ENCODE results near the gene KAT2B. TPM values are rescaled to one million over a fixed set of nuclear protein-coding genes. Genes with fewer than 3 reads are reported as not detected.

KAT2B gene
- total RNA-seq, result 3.9 and 9.7 TPM in 2 replicates

DNA sequence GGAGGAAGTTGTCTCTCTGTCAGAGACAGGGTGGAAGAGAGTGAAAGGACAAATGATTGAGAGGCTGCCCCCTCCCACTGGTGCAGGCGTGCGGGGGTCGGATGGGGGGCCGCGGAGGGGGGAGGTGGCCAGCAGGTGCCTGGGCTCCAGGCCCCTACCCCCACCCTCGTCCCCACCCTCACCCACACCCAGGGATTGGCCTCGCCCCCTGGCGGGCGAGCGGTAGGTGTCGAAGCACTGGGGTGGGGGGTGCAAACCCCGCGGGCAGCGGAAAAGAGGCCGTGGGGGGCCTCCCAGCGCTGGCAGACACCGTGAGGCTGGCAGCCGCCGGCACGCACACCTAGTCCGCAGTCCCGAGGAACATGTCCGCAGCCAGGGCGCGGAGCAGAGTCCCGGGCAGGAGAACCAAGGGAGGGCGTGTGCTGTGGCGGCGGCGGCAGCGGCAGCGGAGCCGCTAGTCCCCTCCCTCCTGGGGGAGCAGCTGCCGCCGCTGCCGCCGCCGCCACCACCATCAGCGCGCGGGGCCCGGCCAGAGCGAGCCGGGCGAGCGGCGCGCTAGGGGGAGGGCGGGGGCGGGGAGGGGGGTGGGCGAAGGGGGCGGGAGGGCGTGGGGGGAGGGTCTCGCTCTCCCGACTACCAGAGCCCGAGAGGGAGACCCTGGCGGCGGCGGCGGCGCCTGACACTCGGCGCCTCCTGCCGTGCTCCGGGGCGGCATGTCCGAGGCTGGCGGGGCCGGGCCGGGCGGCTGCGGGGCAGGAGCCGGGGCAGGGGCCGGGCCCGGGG, at the start of gene KAT2B:
KAT2B (plus strand) TSS at position 682 of the 783 bp plus-strand sequence; CDS start at position 714, 32 bp downstream.

DNA sequence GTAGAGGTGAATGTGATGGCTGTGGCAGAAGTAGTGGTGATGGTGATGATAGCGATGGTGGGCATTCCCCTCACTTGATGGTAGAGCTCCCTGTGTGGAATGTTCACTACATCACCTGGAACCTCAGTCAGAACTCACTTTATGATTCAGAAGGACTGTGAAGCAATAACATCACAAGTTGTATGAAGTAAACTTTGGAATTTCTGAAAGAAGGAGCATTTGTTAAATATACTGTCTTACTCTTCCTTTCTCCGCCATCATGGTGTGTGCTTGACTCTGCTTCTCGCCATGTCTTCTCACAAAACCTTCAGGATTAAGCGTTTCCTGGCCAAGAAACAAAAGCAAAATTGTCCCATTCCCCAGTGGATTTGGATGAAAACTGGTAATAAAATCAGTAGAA, 28.1 kb upstream of the KAT2B start, which contains the start of gene PP2D1:
PP2D1 (minus strand) TSS at position 101 of the 400 bp plus-strand sequence. CDS start 192 bp downstream, outside the sequence.

DNA sequence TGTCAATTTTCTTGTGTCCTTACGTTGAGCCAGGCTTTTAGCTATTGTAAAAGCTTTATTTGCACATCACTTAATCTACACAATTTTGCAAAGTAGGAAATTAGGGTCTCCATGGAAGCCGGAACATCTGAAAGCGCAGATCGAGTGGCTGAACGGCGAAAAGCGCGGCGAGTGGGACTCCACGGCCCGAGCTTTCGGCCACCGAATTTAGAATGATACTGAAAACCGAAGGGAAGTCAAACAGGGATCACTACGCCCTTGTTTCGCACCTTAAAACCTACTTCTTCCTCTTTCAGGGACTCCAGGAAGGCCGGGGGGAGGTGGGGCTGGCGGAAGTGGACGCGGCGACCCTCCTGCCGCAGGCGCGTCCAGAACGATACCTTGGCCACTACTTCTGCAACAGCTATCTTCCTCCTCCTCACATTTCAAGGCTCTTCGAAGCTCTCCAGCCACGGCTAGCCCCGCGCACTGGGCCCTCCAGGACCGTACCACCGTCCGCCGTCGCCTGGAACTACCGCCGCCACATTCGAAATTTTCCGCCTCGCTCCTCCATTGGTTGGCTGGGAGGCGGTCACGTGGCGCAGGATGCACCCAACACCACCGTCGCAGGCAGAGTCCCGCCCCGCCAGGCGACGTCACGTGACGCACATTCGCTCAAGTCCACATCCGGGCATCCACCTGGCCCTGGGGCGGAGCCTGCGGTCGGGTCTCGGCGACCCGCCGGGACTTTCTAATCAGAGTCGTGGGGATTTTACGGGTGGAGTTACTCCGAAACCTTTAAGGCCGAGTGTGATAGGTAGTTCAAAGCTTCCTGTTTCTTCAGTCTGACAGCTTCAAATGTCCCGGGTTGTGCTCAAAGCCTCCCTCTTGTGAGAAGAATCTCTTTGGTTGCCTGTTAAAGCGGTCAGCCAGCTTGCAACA, 145.7 kb downstream of the KAT2B start, which contains the start of gene SGO1:
SGO1 (minus strand) TSS at position 528 of the 921 bp plus-strand sequence. CDS start 2,179 bp downstream, outside the sequence.

Other genes starting within 250 kb of the KAT2B start
- gene EFHB, start 106.2 kb upstream of the KAT2B start, total RNA-seq, result 0.65 TPM in 1 of 2 replicates, not detected in the other
- gene RAB5A, start 93.3 kb upstream of the KAT2B start, total RNA-seq, result 58.7 and 88.0 TPM in 2 replicates
- not detected in 2 replicates for gene PP2D1, start 28.2 kb upstream of the KAT2B start, total RNA-seq
- 7.5 and 9.3 TPM in 2 replicates for gene SGO1, start 145.8 kb downstream of the KAT2B start, total RNA-seq

Data from epithelial cell of umbilical artery (primary cell).